GM21737 (cell line): ENCODE data around the gene BORCS5.

Experiments
- ATAC-seq: cut with Tn5 transposase; IDR thresholded peaks from one replicate; pipeline ENCODE4 v1.9.1; 2021; ENCODE audit warnings: mild to moderate bottlenecking, moderate library complexity; ENCODE audit not compliant: unreplicated experiment

Gene BORCS5

GRCh38 chr12:12353276-12353675 is 3.6 kb upstream of the BORCS5 start:
- ATAC-seq, result no peak

- no peak for ATAC-seq
Measured at GRCh38 chr12:12353807-12354206, 3.1 kb upstream of the BORCS5 start.

GRCh38 chr12:12356467-12356895 is 397 bp upstream of the BORCS5 start:
- ATAC-seq, result no peak

DNA sequence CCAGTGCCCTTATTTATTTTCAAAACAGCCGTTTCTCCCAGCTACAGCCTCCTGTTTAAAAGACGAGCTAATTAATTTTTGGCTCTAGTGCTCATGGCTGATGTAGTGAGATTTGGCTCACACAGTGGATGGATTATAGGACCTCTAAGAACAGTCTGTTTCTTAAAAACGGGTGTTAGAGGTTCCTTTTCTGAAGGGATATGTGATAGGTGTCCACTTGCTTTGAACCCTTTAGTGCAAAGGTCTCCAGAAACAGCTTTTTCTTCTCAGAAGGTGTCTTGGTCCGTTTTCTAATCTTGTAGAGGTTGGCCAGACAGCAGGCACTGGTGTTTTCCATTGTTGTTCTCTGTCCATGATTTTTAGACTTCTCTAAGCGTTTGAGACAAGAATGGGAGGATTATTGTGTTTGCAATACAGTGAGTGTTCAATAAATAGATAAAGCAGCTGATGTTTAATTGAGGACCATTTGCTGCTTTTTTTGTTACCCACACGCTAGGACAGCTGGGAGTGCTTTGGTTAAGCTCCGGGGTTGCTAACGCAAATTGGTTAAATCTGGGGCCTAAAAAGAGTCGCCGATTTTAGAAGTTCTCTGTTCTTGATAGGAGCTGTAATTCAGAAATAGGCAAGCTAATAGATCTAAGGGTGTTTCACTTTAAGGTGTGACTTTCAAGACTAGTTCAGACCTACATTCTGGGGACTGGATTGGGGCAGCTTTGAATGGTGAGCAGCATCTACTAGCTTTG is 1.0 kb downstream of the BORCS5 start:
- ATAC-seq, result no peak

- ATAC-seq, result no peak
Measured at GRCh38 chr12:12358528-12358927, 1.6 kb downstream of the BORCS5 start.

DNA sequence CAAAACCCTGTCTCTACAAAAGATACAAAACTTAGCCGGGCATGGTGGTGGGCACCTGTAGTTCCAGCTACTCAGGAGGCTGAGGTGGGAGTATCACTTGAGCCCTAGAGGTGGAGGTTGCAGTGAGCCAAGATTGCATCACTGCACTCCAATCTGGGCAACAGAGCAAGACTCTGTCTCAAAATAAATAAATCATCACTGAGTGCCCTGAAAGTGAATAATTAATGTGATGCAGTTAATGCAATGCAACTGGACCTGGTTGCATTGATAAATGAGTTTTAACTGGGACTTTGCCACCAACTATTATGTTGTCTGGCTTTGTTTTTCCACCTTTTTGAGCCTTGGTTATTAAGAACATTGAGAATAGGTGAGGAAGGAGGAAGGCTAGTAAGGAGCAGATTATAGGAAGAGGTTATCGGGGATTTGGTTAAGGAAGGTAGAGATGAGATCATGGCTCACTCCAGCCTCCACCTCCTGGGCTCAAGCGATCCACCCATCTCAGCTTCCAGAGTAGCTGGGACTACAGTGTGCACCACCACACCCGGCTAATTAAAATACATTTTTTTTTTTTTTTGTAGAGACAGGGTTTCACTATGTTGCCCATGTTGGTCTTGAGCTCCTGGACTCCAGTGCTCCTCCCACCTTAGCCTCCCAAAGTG is 8.0 kb downstream of the BORCS5 start:
- ATAC-seq, result no peak

- ATAC-seq, result no peak
Measured at GRCh38 chr12:12365446-12365802, 8.5 kb downstream of the BORCS5 start.

DNA sequence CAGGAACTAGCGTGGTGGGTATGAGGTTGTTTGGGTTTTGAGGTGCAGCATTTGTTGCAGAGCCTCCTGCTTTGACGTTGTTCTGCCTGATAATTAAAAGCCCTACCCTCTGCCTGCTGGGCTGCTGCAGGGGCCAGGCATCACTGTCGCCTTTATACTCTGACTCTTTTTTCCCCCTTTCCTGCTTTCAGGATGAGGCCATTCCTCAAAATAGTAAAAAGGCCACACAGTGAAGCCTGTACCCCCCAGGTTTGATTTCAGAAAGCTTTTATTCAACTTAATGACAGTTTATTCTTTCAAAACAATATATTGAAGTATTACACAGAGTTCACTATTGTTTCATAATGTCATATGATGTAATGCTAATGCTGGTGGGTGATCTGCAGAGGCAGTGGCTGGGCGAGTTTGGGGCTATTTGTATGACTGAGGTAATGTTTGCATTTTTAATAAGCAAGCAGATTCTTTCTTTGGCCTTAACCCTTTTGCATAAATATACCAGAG is 9.1 kb downstream of the BORCS5 start:
- ATAC-seq, result no peak

GRCh38 chr12:12366701-12367481 is 10.0 kb downstream of the BORCS5 start:
- ATAC-seq, result no peak

GRCh38 chr12:12367482-12367998 is 10.7 kb downstream of the BORCS5 start:
- no peak for ATAC-seq

- ATAC-seq, result no peak
Measured at GRCh38 chr12:12372946-12373722, 16.3 kb downstream of the BORCS5 start.

GRCh38 chr12:12376646-12377448 is 20.0 kb downstream of the BORCS5 start:
- ATAC-seq, result peak; percentile 67

GRCh38 chr12:12378616-12379015 is 21.7 kb downstream of the BORCS5 start:
- ATAC-seq, result no peak

DNA sequence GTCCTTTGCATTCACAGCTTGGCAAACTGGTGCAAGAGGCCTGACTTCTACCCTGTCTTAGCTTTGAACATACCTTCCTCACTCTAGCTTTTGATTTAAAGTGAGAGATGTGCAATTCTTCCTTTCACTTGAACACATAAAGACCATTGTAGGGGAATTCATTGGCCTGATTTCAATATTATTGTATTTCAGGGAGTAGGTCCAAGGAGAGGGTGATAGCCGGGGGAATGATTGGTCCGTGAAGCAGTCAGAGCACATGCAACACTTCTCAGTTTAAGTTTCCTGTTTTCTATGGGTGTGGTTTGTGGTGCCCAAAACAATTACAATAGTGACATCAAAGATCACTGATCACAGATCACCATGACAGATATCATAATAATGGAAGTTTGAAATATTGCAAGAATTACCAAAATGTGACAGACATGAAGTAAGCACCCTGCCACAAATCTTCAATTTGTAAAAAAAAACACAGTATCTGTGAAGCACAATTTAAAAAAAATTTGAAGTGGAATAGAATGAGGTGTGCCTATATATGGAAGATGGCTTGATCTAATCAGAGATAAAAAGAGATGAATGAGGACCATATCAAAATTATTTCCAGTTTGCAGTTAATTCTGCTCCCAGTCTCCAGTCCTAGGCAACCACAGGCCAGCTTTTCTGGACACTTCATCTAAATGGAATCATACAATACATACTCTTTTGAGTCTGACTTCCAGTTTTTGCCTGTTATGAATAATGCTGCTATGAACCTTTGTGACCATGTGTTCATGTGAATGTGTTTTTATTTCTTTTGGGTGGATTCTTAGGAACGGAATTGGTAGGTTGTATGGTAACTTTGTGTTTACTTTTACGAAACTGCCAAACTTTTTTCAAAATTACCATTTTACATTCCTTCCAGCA is 23.2 kb downstream of the BORCS5 start:
- ATAC-seq, result no peak

- no peak for ATAC-seq
Measured at GRCh38 chr12:12380949-12381593, 24.2 kb downstream of the BORCS5 start.

- ATAC-seq, result no peak
Measured at GRCh38 chr12:12381982-12382381, 25.1 kb downstream of the BORCS5 start.

DNA sequence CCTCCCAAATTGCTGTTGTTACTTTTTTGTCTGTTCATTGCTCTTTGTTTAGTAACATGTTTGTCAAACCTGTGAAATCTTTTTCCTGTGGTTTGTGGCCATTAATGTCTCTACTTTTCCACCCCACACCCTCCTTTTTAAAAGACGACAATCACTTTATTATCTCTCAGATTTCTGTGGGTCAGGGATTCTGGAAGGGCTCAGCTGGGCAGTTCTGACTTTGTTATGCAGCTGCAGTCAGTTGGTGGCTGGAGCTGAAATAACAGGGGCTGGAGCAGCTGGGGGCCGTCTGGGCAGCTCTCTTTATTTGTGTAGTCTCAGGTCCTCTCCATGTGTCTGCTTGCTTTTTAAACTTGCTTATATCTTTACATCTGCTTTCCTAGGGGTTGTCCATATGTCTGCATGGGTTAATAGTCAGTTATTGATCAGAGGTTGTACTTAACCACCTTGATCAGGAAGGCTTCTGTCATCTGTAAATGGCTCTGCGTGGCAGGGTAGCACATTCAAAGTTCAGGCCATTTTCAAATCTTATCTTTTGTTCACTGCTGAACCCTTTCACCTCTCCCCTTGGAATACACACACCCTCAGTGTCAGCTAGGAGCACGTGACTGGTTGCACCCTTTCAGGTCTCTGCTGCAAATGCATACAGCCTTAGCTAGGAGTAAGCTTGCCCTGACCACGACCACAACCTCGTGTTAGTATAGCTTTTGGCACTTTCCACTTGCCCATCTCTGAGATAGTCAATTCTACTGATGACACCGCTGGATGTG is 27.9 kb downstream of the BORCS5 start:
- no peak for ATAC-seq

DNA sequence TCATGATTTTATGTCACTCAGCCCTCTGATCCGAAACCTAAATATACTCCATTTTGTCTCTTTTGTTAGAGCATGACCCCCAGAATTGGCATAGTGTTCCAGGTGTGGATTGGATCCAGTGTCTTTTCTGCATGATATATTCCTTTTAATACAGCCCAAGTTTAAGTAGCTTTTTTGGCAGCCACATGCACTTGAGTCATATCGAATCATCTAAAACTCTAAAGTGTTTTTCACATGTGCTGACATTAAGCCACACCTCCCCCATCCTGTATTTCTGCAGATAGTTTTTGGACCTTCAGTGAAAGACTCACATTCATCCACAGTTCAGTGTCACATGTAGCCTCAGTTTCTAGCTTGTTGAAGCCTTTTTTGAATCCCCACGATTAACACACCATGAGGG is 30.6 kb downstream of the BORCS5 start:
- no peak for ATAC-seq
